WERI-Rb-1 (cell line): ENCODE measurements around the gene VEGFB.
A peak's percentile ranks its signal among the peaks of the same experiment; 100 is the strongest.

ENCODE experiments used
- DNase-seq: peaks from one replicate; pipeline ENCODE4 v3.0.0-alpha.2; 2020
- H3K27ac ChIP-seq: fragments of 250-450 bp; sonication (Bioruptor Pico); 2 replicates; pipeline ENCODE4 v1.5.1; 2020; ENCODE audit warnings: mild to moderate bottlenecking, moderate library complexity
- H3K27me3 ChIP-seq: fragments of 250-450 bp; sonication (Bioruptor Pico); 2 replicates; pipeline ENCODE4 v1.5.1; 2021; ENCODE audit warnings: mild to moderate bottlenecking, low read depth, moderate library complexity; ENCODE audit not compliant: insufficient read depth, severe bottlenecking
- H3K36me3 ChIP-seq: fragments of 250-450 bp; sonication (Bioruptor Pico); 2 replicates; pipeline ENCODE4 v1.5.1; 2020; ENCODE audit warnings: mild to moderate bottlenecking, moderate library complexity
- H3K4me3 ChIP-seq: 2 replicates; pipeline ENCODE4 v1.5.1; 2011; ENCODE audit warnings: low read depth, mild to moderate bottlenecking, control low read depth, low read length
- H3K9me3 ChIP-seq: fragments of 250-450 bp; sonication (Bioruptor Pico); 2 replicates; pipeline ENCODE4 v1.5.1; 2021; ENCODE audit warnings: mild to moderate bottlenecking, moderate library complexity; ENCODE audit not compliant: severe bottlenecking
- CTCF ChIP-seq: IDR thresholded peaks from 2 replicates; pipeline ENCODE4 v1.5.1; 2011; ENCODE audit warnings: low read depth, mild to moderate bottlenecking, control low read depth, inconsistent platforms, low read length

Gene VEGFB

GRCh38 chr11:64269540-64270220, 35.3 kb downstream of the VEGFB start:
- no peaks in the 10 kb centered on the region for H3K9me3 ChIP-seq
- DNase-seq = peak; percentile 98
- H3K36me3 ChIP-seq = peaks cover 26% of the 10 kb centered on the region
- H3K4me3 ChIP-seq = peak overlapping the region; percentile 82
- peak overlapping the region; percentile 79 for H3K27ac ChIP-seq
- no peak; the same call in 1 of the 2 replicates for TF ChIP-seq CTCF
- H3K27me3 ChIP-seq = no peaks in the 10 kb centered on the region

DNA sequence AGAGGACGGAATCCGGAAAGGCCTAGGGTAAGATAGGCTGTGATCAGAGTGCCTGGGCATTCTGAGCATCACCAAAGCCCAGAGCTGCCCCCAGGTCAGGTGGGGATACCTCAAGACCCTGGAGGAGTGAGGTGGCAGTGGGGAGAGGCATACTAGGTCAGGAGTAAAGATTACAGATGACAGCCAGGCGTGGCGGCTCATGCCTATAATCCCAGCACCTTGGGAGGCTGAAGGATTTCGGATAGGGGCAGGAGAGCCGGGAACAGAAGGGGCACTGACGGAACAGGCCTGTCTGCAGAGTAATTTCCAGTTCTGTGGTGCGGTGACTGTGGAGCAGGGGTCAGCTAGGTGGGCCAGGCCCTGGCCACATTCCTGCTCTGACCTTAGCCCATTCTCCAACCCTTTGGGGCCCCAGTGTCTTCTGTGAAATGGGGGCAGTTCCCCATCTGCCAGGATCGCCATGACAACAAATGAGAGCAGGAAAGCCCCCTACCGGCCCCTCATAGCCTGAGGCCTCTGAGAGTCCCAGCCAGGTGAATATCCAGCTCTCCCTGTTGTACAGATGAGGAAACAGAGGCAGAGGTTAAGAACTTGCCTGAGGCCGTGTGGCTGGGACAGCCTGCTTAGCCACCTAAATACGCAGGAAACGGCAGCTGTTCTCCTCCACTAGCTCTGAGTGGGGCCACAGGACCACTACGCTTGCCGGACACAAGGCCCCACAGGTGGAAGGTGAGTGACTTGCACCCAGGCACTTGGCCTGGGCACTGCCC, 40.8 kb downstream of the VEGFB start:
- peaks cover 29% of the 10 kb centered on the region for H3K36me3 ChIP-seq
- no peak overlapping the region for H3K4me3 ChIP-seq
- H3K27me3 ChIP-seq = no peaks in the 10 kb centered on the region
- TF ChIP-seq CTCF = no peak
- H3K9me3 ChIP-seq = no peaks in the 10 kb centered on the region
- DNase-seq = peak; percentile 72
- H3K27ac ChIP-seq = peak overlapping the region; percentile 30

- Histone ChIP-seq H3K27ac (peak overlapping the region; percentile 30), H3K36me3 (peaks cover 32% of the 10 kb centered on the region), H3K27me3 (no peaks in the 10 kb centered on the region), H3K4me3 (no peak overlapping the region), H3K9me3 (no peaks in the 10 kb centered on the region)
- TF ChIP-seq CTCF = no peak
- no peak for DNase-seq
Observed at GRCh38 chr11:64275841-64276240, 41.5 kb downstream of the VEGFB start.

GRCh38 chr11:64276653-64277431, 42.5 kb downstream of the VEGFB start:
- Histone ChIP-seq H3K4me3 (no peak overlapping the region), H3K27ac (no peak overlapping the region), H3K9me3 (no peaks in the 10 kb centered on the region), H3K36me3 (peaks cover 42% of the 10 kb centered on the region), H3K27me3 (no peaks in the 10 kb centered on the region)
- TF ChIP-seq CTCF = no peak
- no peak for DNase-seq

GRCh38 chr11:64278576-64279190, 44.3 kb downstream of the VEGFB start:
- H3K27ac ChIP-seq = no peak overlapping the region
- H3K4me3 ChIP-seq = no peak overlapping the region
- no peaks in the 10 kb centered on the region for H3K27me3 ChIP-seq
- peaks cover 56% of the 10 kb centered on the region for H3K36me3 ChIP-seq
- no peak for TF ChIP-seq CTCF
- no peaks in the 10 kb centered on the region for H3K9me3 ChIP-seq
- DNase-seq = no peak
